HG02763 (cell line): ENCODE measurements around the gene OR5L1.

Experiments
- ATAC-seq: cut with Tn5 transposase; IDR thresholded peaks from one replicate; pipeline ENCODE4 v1.9.1; 2021; ENCODE audit warnings: mild to moderate bottlenecking, moderate library complexity; ENCODE audit not compliant: unreplicated experiment

OR5L1 gene

GRCh38 chr11:55811067-55811466 is at the start of gene OR5L1:
Gene OR5L1 (plus strand): TSS chr11:55811367. CDS start chr11:55811467, 100 bp downstream.
- no peak for ATAC-seq

GRCh38 chr11:55773138-55773537 is 38.0 kb upstream of the OR5L1 start, which contains the start of gene OR5D13:
Gene OR5D13 (plus strand): TSS chr11:55773438. CDS start chr11:55773438, 0 bp downstream.
- ATAC-seq: no peak

GRCh38 chr11:55791606-55792005 is 19.6 kb upstream of the OR5L1 start:
- ATAC-seq: no peak

- ATAC-seq: no peak
These were observed 17.8 kb upstream of the OR5L1 start for GRCh38 chr11:55793321-55793720.

GRCh38 chr11:55795256-55795655 is 15.9 kb upstream of the OR5L1 start, which contains the start of gene OR5D14:
Gene OR5D14 (plus strand): TSS chr11:55795556. CDS start chr11:55795556, 0 bp downstream.
- no peak for ATAC-seq

GRCh38 chr11:55806248-55806647 is 4.9 kb upstream of the OR5L1 start:
- no peak for ATAC-seq

- ATAC-seq: no peak
These were observed 8.2 kb downstream of the OR5L1 start, which contains the start of gene OR5D18 for GRCh38 chr11:55819330-55819729. Gene OR5D18 (plus strand): TSS chr11:55819630. CDS start chr11:55819630, 0 bp downstream.

GRCh38 chr11:55826919-55827318 is 15.8 kb downstream of the OR5L1 start, which contains the start of gene OR5L2:
Gene OR5L2 (plus strand): TSS chr11:55827219. CDS start chr11:55827219, 0 bp downstream.
- no peak for ATAC-seq

GRCh38 chr11:55838452-55838851 is 27.3 kb downstream of the OR5L1 start, which contains the start of gene OR5D16:
Gene OR5D16 (plus strand): TSS chr11:55838752. CDS start chr11:55838752, 0 bp downstream.
- ATAC-seq: no peak

- no peak for ATAC-seq
These were observed 36.3 kb downstream of the OR5L1 start for GRCh38 chr11:55847453-55847852.

GRCh38 chr11:55849037-55849436 is 37.9 kb downstream of the OR5L1 start:
- no peak for ATAC-seq

GRCh38 chr11:55852141-55852540 is 41.0 kb downstream of the OR5L1 start:
- no peak for ATAC-seq

GRCh38 chr11:55854704-55855103 is 43.5 kb downstream of the OR5L1 start:
- no peak for ATAC-seq
